Lung (tissue), 12 donors: Measurements from ENCODE around the gene SMARCA2. TPM values are rescaled to one million over a fixed set of nuclear protein-coding genes. Genes with fewer than 3 reads are reported as not detected.

Experiments used
- ATAC-seq: fragments of 200-7000 bp; cut with Tn5 transposase; one replicate; pipeline ENCODE4 v1.9.1; 2020; ENCODE audit warnings: moderate number of reproducible peaks; ENCODE audit not compliant: insufficient read depth, low FRiP score
- DNase-seq, 3 donors: peaks; one replicate each; pipeline ENCODE4 v3.0.0-alpha.2; 2013 to 2017
- H3K27ac ChIP-seq, 2 donors: one replicate each; pipeline ENCODE4 v1.5.1; 2013; ENCODE audit warnings: mild to moderate bottlenecking in 2 of 2, moderate library complexity in 2 of 2, control low read depth in 1 of 2, inconsistent platforms in 1 of 2, low read depth in 1 of 2, low read length in 1 of 2
- H3K27me3 ChIP-seq, 3 donors: one replicate each; pipeline ENCODE4 v1.5.1; 2013; ENCODE audit warnings: low read length in 2 of 3; ENCODE audit not compliant: control insufficient read depth in 3 of 3, insufficient read depth in 3 of 3
- H3K36me3 ChIP-seq, 4 donors: one replicate each; pipeline ENCODE4 v1.5.1; 2013; ENCODE audit warnings: low read length in 4 of 4, mild to moderate bottlenecking in 1 of 4, moderate library complexity in 1 of 4; ENCODE audit not compliant: control insufficient read depth in 4 of 4, insufficient read depth in 4 of 4
- H3K4me1 ChIP-seq, 5 donors: one replicate each; pipeline ENCODE4 v1.5.1; 2013; ENCODE audit warnings: low read length in 5 of 5, mild to moderate bottlenecking in 2 of 5, moderate library complexity in 1 of 5; ENCODE audit not compliant: control insufficient read depth in 5 of 5, insufficient read depth in 5 of 5
- H3K4me3 ChIP-seq: one replicate; pipeline ENCODE4 v1.5.1; 2013; ENCODE audit warnings: mild to moderate bottlenecking, control low read depth, moderate library complexity
- H3K9ac ChIP-seq, 2 donors: one replicate each; pipeline ENCODE4 v1.5.1; 2013; ENCODE audit warnings: low read length in 2 of 2, control low read depth in 1 of 2; ENCODE audit not compliant: insufficient read depth in 1 of 2
- H3K9me3 ChIP-seq, 4 donors: one replicate each; pipeline ENCODE4 v1.5.1; 2013; ENCODE audit warnings: low read length in 3 of 4, mild to moderate bottlenecking in 1 of 4, moderate library complexity in 1 of 4; ENCODE audit not compliant: control insufficient read depth in 4 of 4, insufficient read depth in 3 of 4
- CTCF ChIP-seq: IDR thresholded peaks from 2 replicates; pipeline ENCODE4 v1.5.1; 2012; ENCODE audit warnings: mild to moderate bottlenecking; ENCODE audit errors: control extremely low read depth, extremely low read depth
- WGBS, 2 donors: extraction: QIAGEN DNeasy Blood & Tissue Kit; methylation state at CpG; one replicate each; pipeline ENCODE4 v1.1.7; 2013; 5-methylcytosine and 5-hydroxymethylcytosine counted together
- polyA plus RNA-seq, 2 donors: library from polyadenylated mRNA; stranded (reverse); fragments of 200-250 nt; gene quantifications; one replicate each; pipeline ENCODE4 v1.2.1, GENCODE V29; 2013
- total RNA-seq, 2 donors: library from RNA; depleted of rRNA in 1 of 2; stranded (reverse); fragments of >200 nt in 1 of 2; gene quantifications; one replicate each; pipeline ENCODE4 v1.2.1, GENCODE V29; 2014 to 2021
- donor health status: control.
- donor health status: control.
- donor health status: Bipolar disorder and iron deficiency.
- donor health status: healthy.
- donor health status: DM: yes; HTN: yes; CAD: no.

Gene SMARCA2
- total and polyA plus RNA-seq, 4 donors = 30.0 to 196 (median 80.2) TPM

DNA sequence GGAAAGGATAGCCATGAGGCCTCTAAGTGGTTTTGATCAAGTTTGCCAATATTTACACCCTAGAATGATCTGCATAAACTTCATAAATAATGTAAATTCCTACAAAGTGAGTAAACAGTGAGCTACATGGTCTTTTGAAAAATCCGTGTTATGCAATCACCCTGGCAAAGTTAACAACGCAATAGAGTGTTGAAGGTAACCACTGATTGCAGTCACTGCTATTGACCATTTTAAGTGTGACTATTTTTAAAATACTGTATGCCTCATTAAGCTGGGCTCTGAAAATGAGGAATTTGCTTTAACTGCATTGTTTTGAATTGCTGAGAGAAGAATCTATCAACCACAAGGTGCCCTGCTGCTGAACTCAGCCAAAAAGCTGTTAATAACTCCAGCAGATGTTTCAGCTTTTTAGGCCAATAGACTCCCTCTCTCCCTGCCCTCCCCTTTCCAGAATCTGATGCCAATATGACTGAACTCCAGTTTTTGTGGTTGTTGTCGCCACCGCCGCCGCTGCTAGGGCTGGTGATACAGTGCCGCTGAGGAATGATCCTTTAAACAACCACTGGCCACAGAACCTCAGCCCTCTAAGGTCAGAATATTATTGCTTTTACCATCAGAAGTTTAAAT, 35.3 kb upstream of the SMARCA2 start:
- H3K27ac ChIP-seq = peak overlapping the region in 1 of 2 donors; percentile 10
- peaks cover 0 to 29% (median 3%) of the 10 kb centered on the region in 5 donors for H3K4me1 ChIP-seq
- H3K36me3 ChIP-seq = no peaks in the 10 kb centered on the region
- peak; percentile 42 for ATAC-seq
- WGBS, 2 donors = 44 to 53% methylated on average over 7 of the region's 7 CpGs
- H3K9ac ChIP-seq = peak overlapping the region in 1 of 2 donors; percentile 46
- H3K27me3 ChIP-seq = no peaks in the 10 kb centered on the region
- no peak for TF ChIP-seq CTCF
- no peaks in the 10 kb centered on the region for H3K9me3 ChIP-seq
- DNase-seq = peak; percentile 83 to 96 (median 92)
- no peak overlapping the region for H3K4me3 ChIP-seq

DNA sequence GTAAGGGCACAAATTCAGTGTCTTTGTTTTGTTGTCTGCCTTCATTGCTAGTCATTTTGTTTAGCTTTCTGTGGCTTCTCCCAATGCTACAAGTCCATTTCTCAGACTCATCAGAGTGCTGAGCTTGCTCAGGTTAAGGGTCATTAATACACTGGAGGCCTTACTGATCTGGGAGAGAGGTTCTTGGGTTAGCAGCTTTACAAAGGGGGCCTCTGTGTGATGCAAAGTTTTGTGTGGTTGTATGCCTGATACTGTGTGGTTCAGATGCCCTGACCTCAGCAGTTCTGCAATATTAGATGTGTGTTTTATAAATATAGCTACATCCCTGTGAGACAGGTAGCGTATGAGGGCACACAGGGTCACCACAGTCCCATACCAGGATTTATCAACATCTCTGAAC, 34.8 kb upstream of the SMARCA2 start:
- DNase-seq (no peak), ATAC-seq (no peak)
- no peaks in the 10 kb centered on the region for H3K36me3 ChIP-seq
- H3K4me3 ChIP-seq = no peak overlapping the region
- no peak for TF ChIP-seq CTCF
- 91% methylated on average over 1 of the region's 1 CpG for WGBS, 2 donors
- no peaks in the 10 kb centered on the region for H3K27me3 ChIP-seq
- peak overlapping the region in 1 of 2 donors; percentile 9 for H3K27ac ChIP-seq
- peaks cover 0 to 29% (median 3%) of the 10 kb centered on the region in 5 donors for H3K4me1 ChIP-seq
- H3K9ac ChIP-seq = no peak overlapping the region
- no peaks in the 10 kb centered on the region for H3K9me3 ChIP-seq

DNA sequence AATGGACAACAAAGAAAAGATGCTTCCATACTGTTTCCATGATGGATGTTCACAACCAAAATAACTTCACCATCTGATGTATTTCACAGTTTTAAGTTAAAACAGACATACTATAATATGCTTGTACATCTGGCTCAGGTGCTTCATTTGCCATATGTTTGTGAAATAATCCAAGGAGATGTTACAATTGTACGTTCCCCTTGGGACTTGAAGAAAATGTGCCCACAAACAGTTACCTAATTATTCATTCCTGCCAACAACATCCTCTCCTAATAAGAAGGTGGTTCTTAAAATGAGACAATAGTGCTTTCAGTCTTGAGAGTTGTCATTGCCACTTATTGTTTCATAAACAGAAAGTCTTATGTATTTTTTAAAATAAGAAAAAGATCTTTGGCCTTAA, 33.1 kb upstream of the SMARCA2 start:
- Histone ChIP-seq H3K4me1 (peaks cover 0 to 29% (median 3%) of the 10 kb centered on the region in 5 donors), H3K27me3 (no peaks in the 10 kb centered on the region), H3K4me3 (no peak overlapping the region), H3K9me3 (no peaks in the 10 kb centered on the region), H3K9ac (no peak overlapping the region), H3K27ac (no peak overlapping the region), H3K36me3 (no peaks in the 10 kb centered on the region)
- TF ChIP-seq CTCF = no peak
- 17 to 63% methylated on average over 1 of the region's 1 CpG for WGBS, 2 donors
- ATAC-seq (no peak), DNase-seq (no peak)

GRCh38 chr9:1986341-1986740, 28.8 kb upstream of the SMARCA2 start:
- TF ChIP-seq CTCF = no peak
- DNase-seq (no peak), ATAC-seq (no peak)
- Histone ChIP-seq H3K4me3 (no peak overlapping the region), H3K27me3 (no peaks in the 10 kb centered on the region), H3K9ac (no peak overlapping the region), H3K36me3 (no peaks in the 10 kb centered on the region), H3K27ac (no peak overlapping the region), H3K4me1 (no peaks in the 10 kb centered on the region), H3K9me3 (no peaks in the 10 kb centered on the region)
